H1 (cell line): Measurements from ENCODE around the gene RADX. TPM values are rescaled to one million over a fixed set of nuclear protein-coding genes. Genes with fewer than 3 reads are reported as not detected.

Experiments used
- CTCF ChIA-PET: fragments of 300-600 bp; sonication (Branson Sonifier 250); formaldehyde crosslinking; loops from one replicate; lab custom pipeline; 2021; ENCODE audit not compliant: partially characterized antibody; lab: Charles Lee
- POLR2A ChIA-PET: fragments of 300-600 bp; sonication (Branson Sonifier 250); formaldehyde crosslinking; loops from one replicate; lab custom pipeline; 2021; ENCODE audit warnings: inconsistent platforms; ENCODE audit not compliant: partially characterized antibody; lab: Charles Lee
- DNase-seq, 2 experiments: peaks; one replicate each; pipeline versions ENCODE4 v3.0.0 to v3.0.0-alpha.2; 2010 to 2022; ENCODE audit warnings: low spot score in 2 of 2, low read depth in 1 of 2, mixed read lengths in 1 of 2
- FAIRE-seq: peaks from 2 replicates; lab custom pipeline; 2011; peaks lifted over from hg19 to GRCh38; lab: Jason Lieb, UNC
- H2AFZ ChIP-seq: 2 replicates; pipeline ENCODE4 v1.8.1; 2012; ENCODE audit warnings: low read length, inconsistent platforms
- H2AK5ac ChIP-seq: 2 replicates; pipeline ENCODE4 v1.6.1; 2013; ENCODE audit warnings: low read depth, low read length
- H2BK120ac ChIP-seq: replicated peaks from 2 replicates; pipeline ENCODE3; 2013; ENCODE audit warnings: low read depth, low read length, inconsistent platforms
- H2BK12ac ChIP-seq: 2 replicates; pipeline ENCODE4 v1.6.1; 2013; ENCODE audit warnings: low read depth, low read length
- H2BK15ac ChIP-seq: 2 replicates; pipeline ENCODE4 v1.6.1; 2013; ENCODE audit warnings: low read length
- H2BK20ac ChIP-seq: 2 replicates; pipeline ENCODE4 v1.6.1; 2013; ENCODE audit warnings: low read length
- H2BK5ac ChIP-seq: 2 replicates; pipeline ENCODE4 v1.6.1; 2013; ENCODE audit warnings: low read depth, low read length
- H3K14ac ChIP-seq: 2 replicates; pipeline ENCODE4 v1.6.1; 2013; ENCODE audit warnings: inconsistent platforms; ENCODE audit not compliant: insufficient read length
- H3K18ac ChIP-seq: 2 replicates; pipeline ENCODE4 v1.6.1; 2013; ENCODE audit warnings: low read length; ENCODE audit errors: extremely low read depth
- H3K23ac ChIP-seq: 2 replicates; pipeline ENCODE4 v1.6.1; 2013; ENCODE audit warnings: inconsistent platforms; ENCODE audit not compliant: insufficient read length
- H3K23me2 ChIP-seq: 2 replicates; pipeline ENCODE4 v1.6.1; 2013; ENCODE audit warnings: low read depth, low read length
- H3K27ac ChIP-seq: 2 replicates; pipeline ENCODE4 v1.6.1; 2011; ENCODE audit warnings: low read depth, low read length, inconsistent platforms
- H3K27me3 ChIP-seq, 4 experiments: replicated peaks in 1 of 4; 1 replicate in 1 of 4; 2 replicates in 3 of 4; pipeline versions ENCODE4 v1.6.1 to v1.8.1; 2011 to 2013; ENCODE audit warnings: low read length in 3 of 4, mild to moderate bottlenecking in 3 of 4, inconsistent platforms in 2 of 4, mixed read lengths in 2 of 4, moderate library complexity in 1 of 4; ENCODE audit not compliant: control insufficient read depth in 3 of 4, insufficient read depth in 3 of 4; ENCODE audit errors: extremely low read depth in 1 of 4
- H3K36me3 ChIP-seq, 4 experiments: 2 replicates each; pipeline versions ENCODE4 v1.6.1 to v1.8.1; 2011 to 2013; ENCODE audit warnings: mild to moderate bottlenecking in 4 of 4, low read length in 3 of 4, moderate library complexity in 2 of 4, control low read depth in 1 of 4, inconsistent platforms in 1 of 4; ENCODE audit not compliant: insufficient read depth in 4 of 4, control insufficient read depth in 2 of 4
- H3K4ac ChIP-seq: replicated peaks from 2 replicates; pipeline ENCODE3; 2013; ENCODE audit warnings: low read length, low read depth, mixed read lengths, inconsistent platforms; ENCODE audit not compliant: insufficient read length
- H3K4me1 ChIP-seq, 4 experiments: replicated peaks in 1 of 4; 1 replicate in 1 of 4; 2 replicates in 3 of 4; pipeline versions ENCODE4 v1.6.1 to v1.8.1; 2011 to 2013; ENCODE audit warnings: low read length in 3 of 4, inconsistent platforms in 2 of 4, mixed read lengths in 1 of 4; ENCODE audit not compliant: insufficient read depth in 4 of 4, control insufficient read depth in 3 of 4
- H3K4me2 ChIP-seq, 2 experiments: 2 replicates each; pipeline versions ENCODE4 v1.6.1 to v1.8.1; 2011 to 2013; ENCODE audit warnings: low read depth in 2 of 2, low read length in 2 of 2, control low read depth in 1 of 2, inconsistent platforms in 1 of 2, mild to moderate bottlenecking in 1 of 2; ENCODE audit not compliant: insufficient read depth in 1 of 2
- H3K4me3 ChIP-seq, 4 experiments: fragments of 200-600, 300-600 bp in 1 of 4; sonication (generic), shearing (Covaris generic), sonication (Bioruptor Twin) in 1 of 4; 2 replicates each; pipeline versions ENCODE4 v1.5.1 to v1.8.1; 2011 to 2016; ENCODE audit warnings: low read length in 4 of 4, low read depth in 3 of 4, control low read depth in 2 of 4, inconsistent platforms in 2 of 4, mild to moderate bottlenecking in 2 of 4, mixed read lengths in 1 of 4, moderate library complexity in 1 of 4; ENCODE audit not compliant: insufficient read depth in 2 of 4; ENCODE audit errors: extremely low read depth in 1 of 4
- H3K56ac ChIP-seq: replicated peaks from 2 replicates; pipeline ENCODE3; 2013; ENCODE audit warnings: low read depth, mild to moderate bottlenecking, mixed read lengths, low read length, inconsistent platforms; ENCODE audit not compliant: insufficient read length
- H3K79me1 ChIP-seq: 2 replicates; pipeline ENCODE4 v1.6.1; 2013; ENCODE audit warnings: low read depth, low read length, control low read depth
- H3K79me2 ChIP-seq, 2 experiments: 2 replicates each; pipeline versions ENCODE4 v1.6.1 to v1.8.1; 2012 to 2013; ENCODE audit warnings: low read length in 2 of 2, mild to moderate bottlenecking in 2 of 2, inconsistent platforms in 1 of 2; ENCODE audit not compliant: insufficient read depth in 2 of 2, control insufficient read depth in 1 of 2
- H3K9ac ChIP-seq, 4 experiments: replicated peaks in 1 of 4; 1 replicate in 1 of 4; 2 replicates in 3 of 4; pipeline versions ENCODE4 v1.6.1 to v1.8.1; 2011 to 2013; ENCODE audit warnings: low read depth in 3 of 4, low read length in 3 of 4, control low read depth in 2 of 4, mild to moderate bottlenecking in 2 of 4, moderate library complexity in 2 of 4, inconsistent platforms in 1 of 4; ENCODE audit errors: extremely low read depth in 1 of 4
- H3K9me3 ChIP-seq, 2 experiments: 2 replicates each; pipeline versions ENCODE4 v1.6.1 to v1.8.1; 2012 to 2013; ENCODE audit warnings: mild to moderate bottlenecking in 2 of 2, moderate library complexity in 2 of 2, control low read depth in 1 of 2, inconsistent platforms in 1 of 2, low read depth in 1 of 2, low read length in 1 of 2, mixed read lengths in 1 of 2; ENCODE audit not compliant: insufficient read depth in 2 of 2
- H4K20me1 ChIP-seq, 2 experiments: replicated peaks in 1 of 2; 2 replicates each; pipeline versions ENCODE3 to v1.8.1; 2011 to 2013; ENCODE audit warnings: inconsistent platforms in 2 of 2, low read length in 2 of 2, mild to moderate bottlenecking in 1 of 2; ENCODE audit not compliant: insufficient read depth in 2 of 2, control insufficient read depth in 1 of 2
- H4K5ac ChIP-seq: 2 replicates; pipeline ENCODE4 v1.6.1; 2013; ENCODE audit warnings: low read length, low read depth, mixed read lengths, inconsistent platforms; ENCODE audit not compliant: insufficient read length
- H4K8ac ChIP-seq: 2 replicates; pipeline ENCODE4 v1.8.0; 2013; ENCODE audit warnings: mild to moderate bottlenecking, moderate library complexity, low read length, inconsistent platforms; ENCODE audit not compliant: insufficient read depth; ENCODE audit errors: extremely low read depth
- H4K91ac ChIP-seq: replicated peaks from 2 replicates; pipeline ENCODE3; 2013; ENCODE audit warnings: low read length, mixed read lengths, inconsistent platforms; ENCODE audit not compliant: insufficient read length
- CBX5 ChIP-seq: fragments of 300-800, 300-1000 bp; sonication (generic); IDR thresholded peaks from 2 replicates; pipeline ENCODE4 v1.7.1; 2016; ENCODE audit warnings: antibody characterized with exemption, low read length, low read depth
- CBX8 ChIP-seq: fragments of 300-800, 300-1000 bp; sonication (generic); IDR thresholded peaks from 2 replicates; pipeline ENCODE4 v1.7.1; 2016; ENCODE audit warnings: low read depth, low read length, borderline replicate concordance
- EZH2 ChIP-seq: fragments of 200-600 bp; sonication (generic); IDR thresholded peaks from 2 replicates; pipeline ENCODE4 v1.7.1; 2012; ENCODE audit warnings: low read depth, mild to moderate bottlenecking, moderate library complexity, low read length, inconsistent platforms; ENCODE audit not compliant: severe bottlenecking
- HDAC6 ChIP-seq: IDR thresholded peaks from one replicate; pipeline ENCODE4 v1.7.1; 2012; ENCODE audit warnings: low read depth, mild to moderate bottlenecking, inconsistent platforms, low read length, moderate library complexity
- KDM4A ChIP-seq: IDR thresholded peaks from one replicate; pipeline ENCODE4 v1.7.1; 2012; ENCODE audit warnings: low read depth, mild to moderate bottlenecking, moderate library complexity, low read length, inconsistent platforms; ENCODE audit not compliant: severe bottlenecking
- MAFK ChIP-seq: IDR thresholded peaks from 2 replicates; pipeline ENCODE4 v1.6.1; 2012; ENCODE audit warnings: low read depth, mild to moderate bottlenecking, improper control_type of control experiment, low read length
- YY1 ChIP-seq: IDR thresholded peaks from 2 replicates; pipeline ENCODE4 v1.6.1; 2011; ENCODE audit warnings: low read depth, mild to moderate bottlenecking, low read length
- WGBS, 2 experiments: shearing (Covaris generic) in 1 of 2; methylation state at CpG; one replicate each; pipeline versions ENCODE4 v1.1.6 to v1.1.7; 2013 to 2015; ENCODE audit warnings: low lambda C conversion rate in 2 of 2, mixed read lengths in 2 of 2, inconsistent platforms in 1 of 2, low coverage in 1 of 2, missing lambda C conversion rate in 1 of 2; ENCODE audit not compliant: insufficient replicate concordance in 2 of 2, insufficient coverage in 1 of 2, insufficient read length in 1 of 2; ENCODE audit errors: extremely low coverage in 1 of 2, missing lambda C conversion rate in 1 of 2; 5-methylcytosine and 5-hydroxymethylcytosine counted together
- polyA plus RNA-seq, 7 experiments: library from polyadenylated mRNA; depleted of rRNA in 3 of 7; stranded (reverse) in 5 of 7; unstranded in 2 of 7; fragments of >200 nt in 5 of 7; fragments of 200-250 nt in 2 of 7; gene quantifications; 1 replicate in 5 of 7; 2 replicates in 1 of 7; 4 replicates in 1 of 7; pipeline versions ENCODE4 v1.2.1 to v1.2.3, GENCODE V29; 2011 to 2013; ENCODE audit warnings: missing spikeins in 2 of 7, mixed read lengths in 2 of 7
- total RNA-seq: library from RNA; stranded (reverse); fragmentation: NEBNext Ultra II Directional; extraction: Animal tissue kit (Norgen Biotek cat#: 25700); gene quantifications from 2 replicates; pipeline ENCODE4 v1.2.1, GENCODE V29; 2021
- TF ChIP-seq, protein P1 (sequence below), 3 experiments: IDR thresholded peaks; 1 replicate in 2 of 3; 2 replicates in 1 of 3; pipeline versions ENCODE4 v1.5.1 to v1.6.1; 2011; ENCODE audit warnings: low read length in 3 of 3, mild to moderate bottlenecking in 3 of 3, inconsistent platforms in 2 of 3, low read depth in 1 of 3, moderate library complexity in 1 of 3; ENCODE audit not compliant: insufficient read depth in 1 of 3; ENCODE audit errors: control extremely low read depth in 1 of 3

RADX gene
- total and polyA plus RNA-seq, 2 of the 8 experiments (the other 6 are each of a cell fraction or from before 2014, with no cell fraction given) = 1.7 to 4.5 TPM

DNA sequence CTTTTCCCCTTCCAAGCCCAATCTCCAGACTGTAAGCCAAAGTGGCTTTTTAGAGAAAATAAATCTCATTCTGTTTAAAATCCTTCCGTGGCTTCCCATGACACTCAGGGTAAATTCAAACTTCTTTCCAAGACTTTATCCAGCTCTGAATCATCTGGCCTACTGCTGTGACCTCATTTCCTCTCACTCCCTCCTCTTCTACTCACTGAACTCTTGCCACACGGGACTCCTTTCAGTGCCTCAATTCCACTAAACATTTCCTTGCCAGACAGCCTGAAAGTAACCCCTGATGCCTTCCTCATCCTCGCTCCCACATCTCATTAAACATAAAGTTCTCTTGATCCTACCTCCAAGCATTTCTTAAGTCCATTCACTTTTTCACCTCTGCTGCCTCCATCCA is 86.9 kb downstream of the RADX start (continued):
- no peak for TF ChIP-seq CBX5

- no peaks in the 10 kb centered on the region for H3K79me2 ChIP-seq
- no peak overlapping the region for H3K4me2 ChIP-seq
- H2AFZ ChIP-seq = no peak overlapping the region
- ChIA-PET POLR2A (no interaction called here), CTCF (no interaction called here)
- no peak overlapping the region for H3K4me3 ChIP-seq
- FAIRE-seq (no peak), DNase-seq (no peak)
- H2BK120ac ChIP-seq = no peak overlapping the region
- WGBS, 2 experiments = 100% methylated on average over 1 of the region's 1 CpG; no CpG with 5 or more reads in 1 of the 2 experiments
- no peak overlapping the region for H3K56ac ChIP-seq
- H3K36me3 ChIP-seq = no peaks in the 10 kb centered on the region
- H3K79me1 ChIP-seq = no peaks in the 10 kb centered on the region
- TF ChIP-seq HDAC6 = no peak
- TF ChIP-seq YY1 = no peak
- no peak for TF ChIP-seq CBX8
- no peak for TF ChIP-seq MAFK
- TF ChIP-seq, protein P1, sequence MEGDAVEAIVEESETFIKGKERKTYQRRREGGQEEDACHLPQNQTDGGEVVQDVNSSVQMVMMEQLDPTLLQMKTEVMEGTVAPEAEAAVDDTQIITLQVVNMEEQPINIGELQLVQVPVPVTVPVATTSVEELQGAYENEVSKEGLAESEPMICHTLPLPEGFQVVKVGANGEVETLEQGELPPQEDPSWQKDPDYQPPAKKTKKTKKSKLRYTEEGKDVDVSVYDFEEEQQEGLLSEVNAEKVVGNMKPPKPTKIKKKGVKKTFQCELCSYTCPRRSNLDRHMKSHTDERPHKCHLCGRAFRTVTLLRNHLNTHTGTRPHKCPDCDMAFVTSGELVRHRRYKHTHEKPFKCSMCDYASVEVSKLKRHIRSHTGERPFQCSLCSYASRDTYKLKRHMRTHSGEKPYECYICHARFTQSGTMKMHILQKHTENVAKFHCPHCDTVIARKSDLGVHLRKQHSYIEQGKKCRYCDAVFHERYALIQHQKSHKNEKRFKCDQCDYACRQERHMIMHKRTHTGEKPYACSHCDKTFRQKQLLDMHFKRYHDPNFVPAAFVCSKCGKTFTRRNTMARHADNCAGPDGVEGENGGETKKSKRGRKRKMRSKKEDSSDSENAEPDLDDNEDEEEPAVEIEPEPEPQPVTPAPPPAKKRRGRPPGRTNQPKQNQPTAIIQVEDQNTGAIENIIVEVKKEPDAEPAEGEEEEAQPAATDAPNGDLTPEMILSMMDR (IDR thresholded peaks at IDR 0.05; ENCODE audit: control extremely low read depth in 1 of 3, insufficient read depth in 1 of 3, low read depth in 1 of 3, low read length in 3 of 3) = no peak
- no peak for TF ChIP-seq EZH2
- TF ChIP-seq KDM4A = no peak
- no peak overlapping the region for H2BK15ac ChIP-seq
- no peak overlapping the region for H3K23ac ChIP-seq
- no peaks in the 10 kb centered on the region for H3K27me3 ChIP-seq
- H4K91ac ChIP-seq = no peak overlapping the region
- H3K23me2 ChIP-seq = no peaks in the 10 kb centered on the region
- H3K27ac ChIP-seq = no peak overlapping the region
- H4K5ac ChIP-seq = no peak overlapping the region
- H2BK12ac ChIP-seq = no peak overlapping the region
- no peak overlapping the region for H2BK20ac ChIP-seq
- H3K14ac ChIP-seq = no peak overlapping the region
- H3K9me3 ChIP-seq = no peaks in the 10 kb centered on the region
- H4K20me1 ChIP-seq = no peaks in the 10 kb centered on the region
- no peak overlapping the region for H4K8ac ChIP-seq
- H3K9ac ChIP-seq = no peak overlapping the region
- no peak overlapping the region for H3K18ac ChIP-seq
- no peak overlapping the region for H2BK5ac ChIP-seq
- H3K4ac ChIP-seq = no peak overlapping the region
- no peak overlapping the region for H2AK5ac ChIP-seq
- H3K4me1 ChIP-seq = no peaks in the 10 kb centered on the region
These were observed 90.9 kb downstream of the RADX start for GRCh38 chrX:106702636-106703035.
